ENCODE results near the gene STAT5B. TPM values are rescaled to one million over a fixed set of nuclear protein-coding genes. Genes with fewer than 3 reads are reported as not detected.
"Not testable (repeated sequence)": the region's sequence is repeated elsewhere in the genome, so short reads cannot be mapped to it uniquely, and the experiment has no call there.

STAT5B gene
- total RNA-seq, 1 donor from 2014 or later = 23.1 TPM

DNA sequence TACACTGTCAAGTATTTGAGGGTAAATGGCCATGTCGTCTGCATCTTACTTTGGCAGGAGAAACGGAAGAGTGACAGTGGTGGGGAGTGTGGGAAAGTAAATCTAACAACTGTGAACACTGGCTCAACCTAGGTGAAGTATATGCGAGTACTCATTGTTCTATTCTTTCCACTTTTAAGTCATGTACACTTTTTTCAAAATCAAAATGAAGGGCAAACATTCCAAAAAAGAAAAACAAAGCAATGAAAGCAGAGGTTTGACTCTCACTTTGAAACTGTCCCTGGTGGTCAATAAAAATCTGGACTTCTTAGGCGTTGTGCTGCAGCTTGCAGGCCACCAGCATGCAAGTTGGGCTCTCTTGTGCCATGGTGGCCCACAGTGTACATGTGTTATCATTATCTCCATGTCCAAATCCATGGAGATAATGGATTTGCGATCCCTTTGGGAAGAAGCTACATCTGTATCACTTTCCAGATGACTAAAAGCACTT is 32.7 kb downstream of the STAT5B start:
- Mint-ChIP-seq H3K4me1 (ENCODE audit: low read depth, unreplicated experiment) (peaks cover 4% of the 10 kb centered on the region), H3K27ac (ENCODE audit: unreplicated experiment) (no peak overlapping the region), H3K27me3 (ENCODE audit: low read depth, unreplicated experiment) (no peaks in the 10 kb centered on the region), H3K9me3 (ENCODE audit: unreplicated experiment) (peaks cover 4% of the 10 kb centered on the region), H3K36me3 (ENCODE audit: low read depth, unreplicated experiment) (peaks cover 7% of the 10 kb centered on the region), H3K4me3 (ENCODE audit: unreplicated experiment) (no peak overlapping the region)
- no peaks in the 10 kb centered on the region for H3K9me3 ChIP-seq (ENCODE audit: insufficient read depth, low read depth, low read length)
- H3K4me1 ChIP-seq (ENCODE audit: insufficient read depth, low read length) = peaks cover 9% of the 10 kb centered on the region
- H3K4me3 ChIP-seq (ENCODE audit: insufficient read depth, low read depth, low read length) = no peak overlapping the region
- H3K79me2 ChIP-seq (ENCODE audit: insufficient read depth, low read length) = peaks cover 82% of the 10 kb centered on the region
- no peak for DNase-seq (ENCODE audit: low read depth)
- TF ChIP-seq EZH2 (IDR thresholded peaks at IDR 0.05; ENCODE audit: insufficient read depth, low read length) = no peak
- TF ChIP-seq, protein P1, sequence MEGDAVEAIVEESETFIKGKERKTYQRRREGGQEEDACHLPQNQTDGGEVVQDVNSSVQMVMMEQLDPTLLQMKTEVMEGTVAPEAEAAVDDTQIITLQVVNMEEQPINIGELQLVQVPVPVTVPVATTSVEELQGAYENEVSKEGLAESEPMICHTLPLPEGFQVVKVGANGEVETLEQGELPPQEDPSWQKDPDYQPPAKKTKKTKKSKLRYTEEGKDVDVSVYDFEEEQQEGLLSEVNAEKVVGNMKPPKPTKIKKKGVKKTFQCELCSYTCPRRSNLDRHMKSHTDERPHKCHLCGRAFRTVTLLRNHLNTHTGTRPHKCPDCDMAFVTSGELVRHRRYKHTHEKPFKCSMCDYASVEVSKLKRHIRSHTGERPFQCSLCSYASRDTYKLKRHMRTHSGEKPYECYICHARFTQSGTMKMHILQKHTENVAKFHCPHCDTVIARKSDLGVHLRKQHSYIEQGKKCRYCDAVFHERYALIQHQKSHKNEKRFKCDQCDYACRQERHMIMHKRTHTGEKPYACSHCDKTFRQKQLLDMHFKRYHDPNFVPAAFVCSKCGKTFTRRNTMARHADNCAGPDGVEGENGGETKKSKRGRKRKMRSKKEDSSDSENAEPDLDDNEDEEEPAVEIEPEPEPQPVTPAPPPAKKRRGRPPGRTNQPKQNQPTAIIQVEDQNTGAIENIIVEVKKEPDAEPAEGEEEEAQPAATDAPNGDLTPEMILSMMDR (IDR thresholded peaks at IDR 0.05; ENCODE audit: insufficient read depth, low read depth, low read length) = no peak
- H3K4me2 ChIP-seq (ENCODE audit: low read length) = no peak overlapping the region
- H3K9ac ChIP-seq (ENCODE audit: low read length) = no peak overlapping the region
- no peak overlapping the region for H3K27ac ChIP-seq (ENCODE audit: low read depth, low read length)
- H3K36me3 ChIP-seq (ENCODE audit: insufficient read depth, low read length) = no peaks in the 10 kb centered on the region
- FAIRE-seq = no peak
- peaks cover 36% of the 10 kb centered on the region for H4K20me1 ChIP-seq (ENCODE audit: insufficient read depth, low read length)
- no peak overlapping the region for H2AFZ ChIP-seq (ENCODE audit: low read depth, low read length)
- no peaks in the 10 kb centered on the region for H3K27me3 ChIP-seq (ENCODE audit: insufficient read depth, low read length)

DNA sequence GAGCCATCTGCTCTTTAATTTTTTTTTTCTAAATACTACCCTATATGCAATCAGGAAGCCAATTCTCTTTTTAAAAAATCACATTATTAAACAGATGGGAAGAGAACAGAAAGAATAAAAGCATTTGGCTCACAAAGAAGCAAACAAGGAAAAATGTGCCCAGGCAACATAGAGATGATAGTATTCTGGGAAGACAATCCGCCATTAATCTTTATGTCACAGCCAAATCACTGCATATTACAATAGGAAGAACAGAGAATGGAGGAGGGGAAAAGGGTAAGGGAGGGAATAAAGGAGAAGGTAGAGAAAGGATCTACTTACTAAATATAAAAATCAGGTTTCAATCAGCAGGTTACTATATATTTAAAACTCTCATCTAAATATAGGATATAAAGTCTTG is 34.3 kb downstream of the STAT5B start:
- FAIRE-seq = no peak
- H3K79me2 ChIP-seq (ENCODE audit: insufficient read depth, low read length) = peaks cover 82% of the 10 kb centered on the region

DNA sequence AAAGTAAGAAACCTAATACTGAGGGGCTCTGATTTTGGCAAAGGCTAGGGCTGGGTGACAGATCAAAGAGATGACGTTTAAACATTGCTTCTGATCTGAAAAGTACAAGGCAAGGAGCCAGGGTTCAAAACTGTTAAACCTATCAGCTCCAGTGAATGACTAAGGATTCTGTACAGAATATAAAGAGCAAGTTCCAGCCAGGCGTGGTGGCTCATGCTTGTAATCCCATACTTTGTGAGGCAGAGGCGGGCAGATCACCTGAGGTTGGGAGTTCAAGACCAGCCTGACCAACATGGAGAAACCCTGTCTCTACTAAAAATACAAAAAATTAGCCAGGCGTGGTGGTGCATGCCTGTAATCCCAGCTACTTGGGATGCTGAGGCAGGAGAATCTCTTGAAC is 35.3 kb downstream of the STAT5B start:
- not testable (repeated sequence) for H3K4me1 Mint-ChIP-seq (ENCODE audit: low read depth, unreplicated experiment); DNase-seq (ENCODE audit: low read depth); H3K27ac Mint-ChIP-seq (ENCODE audit: unreplicated experiment); H3K27ac ChIP-seq (ENCODE audit: low read depth, low read length); H3K4me1 ChIP-seq (ENCODE audit: insufficient read depth, low read length); H3K36me3 Mint-ChIP-seq (ENCODE audit: low read depth, unreplicated experiment); H3K9ac ChIP-seq (ENCODE audit: low read length); H2AFZ ChIP-seq (ENCODE audit: low read depth, low read length); H3K4me3 Mint-ChIP-seq (ENCODE audit: unreplicated experiment); H3K27me3 Mint-ChIP-seq (ENCODE audit: low read depth, unreplicated experiment); H3K9me3 Mint-ChIP-seq (ENCODE audit: unreplicated experiment); H3K27me3 ChIP-seq (ENCODE audit: insufficient read depth, low read length); H3K4me3 ChIP-seq (ENCODE audit: insufficient read depth, low read depth, low read length); FAIRE-seq; H3K36me3 ChIP-seq (ENCODE audit: insufficient read depth, low read length); H3K4me2 ChIP-seq (ENCODE audit: low read length); H3K9me3 ChIP-seq (ENCODE audit: insufficient read depth, low read depth, low read length)
- peaks cover 78% of the 10 kb centered on the region for H3K79me2 ChIP-seq (ENCODE audit: insufficient read depth, low read length)
- peaks cover 43% of the 10 kb centered on the region for H4K20me1 ChIP-seq (ENCODE audit: insufficient read depth, low read length)

More for the DNA sequence above, 34.3 kb downstream of the STAT5B start:
- Mint-ChIP-seq H3K36me3 (ENCODE audit: low read depth, unreplicated experiment) (peaks cover 2% of the 10 kb centered on the region), H3K4me3 (ENCODE audit: unreplicated experiment) (no peak overlapping the region), H3K9me3 (ENCODE audit: unreplicated experiment) (no peaks in the 10 kb centered on the region), H3K27me3 (ENCODE audit: low read depth, unreplicated experiment) (no peaks in the 10 kb centered on the region), H3K27ac (ENCODE audit: unreplicated experiment) (no peak overlapping the region), H3K4me1 (ENCODE audit: low read depth, unreplicated experiment) (peaks cover 4% of the 10 kb centered on the region)
- no peak overlapping the region for H3K4me2 ChIP-seq (ENCODE audit: low read length)
- no peaks in the 10 kb centered on the region for H3K9me3 ChIP-seq (ENCODE audit: insufficient read depth, low read depth, low read length)
- H3K4me3 ChIP-seq (ENCODE audit: insufficient read depth, low read depth, low read length) = no peak overlapping the region
- peaks cover 44% of the 10 kb centered on the region for H4K20me1 ChIP-seq (ENCODE audit: insufficient read depth, low read length)
- H3K4me1 ChIP-seq (ENCODE audit: insufficient read depth, low read length) = peaks cover 6% of the 10 kb centered on the region
- H2AFZ ChIP-seq (ENCODE audit: low read depth, low read length) = no peak overlapping the region
- no peak overlapping the region for H3K27ac ChIP-seq (ENCODE audit: low read depth, low read length)
- H3K9ac ChIP-seq (ENCODE audit: low read length) = no peak overlapping the region
- DNase-seq (ENCODE audit: low read depth) = no peak
- H3K36me3 ChIP-seq (ENCODE audit: insufficient read depth, low read length) = no peaks in the 10 kb centered on the region
- no peak for TF ChIP-seq EZH2 (IDR thresholded peaks at IDR 0.05; ENCODE audit: insufficient read depth, low read length)
- TF ChIP-seq, protein P1 (IDR thresholded peaks at IDR 0.05; ENCODE audit: insufficient read depth, low read depth, low read length) = no peak
- H3K27me3 ChIP-seq (ENCODE audit: insufficient read depth, low read length) = no peaks in the 10 kb centered on the region

Data from astrocyte (in vitro differentiated cells and primary cell).